ENCODE data around the gene SETBP1. TPM values are rescaled to one million over a fixed set of nuclear protein-coding genes. Genes with fewer than 3 reads are reported as not detected.

Gene SETBP1
- total and polyA plus RNA-seq, 2 of the 4 experiments (the other 2 are of a cell fraction), result 0.19 to 0.36 TPM

GRCh38 chr18:45061359-45061758, 380.7 kb downstream of the SETBP1 start:
- H3K36me3 ChIP-seq (ENCODE audit: control insufficient read depth, insufficient read depth, low read length), result no peaks in the 10 kb centered on the region
- in situ Hi-C loops (cut with MboI; ENCODE audit: low sequenced_read_pairs) (no loop called here), dilution Hi-C loops (cut with HindIII; ENCODE audit: low sequenced_read_pairs, unreplicated experiment) (no loop called here), intact Hi-C loops (cut with micrococcal nuclease) (no loop called here)
- TF ChIP-seq SMC3 (IDR thresholded peaks at IDR 0.05; ENCODE audit: low read depth, low read length) (no peak), CEBPB (IDR thresholded peaks at IDR 0.05; ENCODE audit: low read depth, low read length) (no peak), FOS (IDR thresholded peaks at IDR 0.05; ENCODE audit: low read depth, low read length) (no peak), RAD21 (IDR thresholded peaks at IDR 0.05; ENCODE audit: low read length) (no peak), CTCF (conservative IDR thresholded peaks at IDR 0.05; ENCODE audit: low read depth, low read length) (no peak), MAFK (IDR thresholded peaks at IDR 0.05; ENCODE audit: low read depth, low read length) (no peak), BHLHE40 (IDR thresholded peaks at IDR 0.05; ENCODE audit: low read depth, low read length) (no peak), CHD1 (IDR thresholded peaks at IDR 0.05; ENCODE audit: low read depth, low read length) (no peak), MAZ (IDR thresholded peaks at IDR 0.05; ENCODE audit: borderline replicate concordance, low read depth, low read length) (no peak), MXI1 (IDR thresholded peaks at IDR 0.05; ENCODE audit: borderline replicate concordance, low read depth, low read length) (no peak), RFX5 (IDR thresholded peaks at IDR 0.05; ENCODE audit: low read depth, low read length) (no peak), NFE2L2 (IDR thresholded peaks at IDR 0.05; ENCODE audit: low read depth, low read length) (no peak), POLR2A (IDR thresholded peaks at IDR 0.05; ENCODE audit: low read depth, low read length) (no peak), RCOR1 (IDR thresholded peaks at IDR 0.05; ENCODE audit: insufficient replicate concordance, low read length) (no peak)
- TF ChIP-seq, protein P1, sequence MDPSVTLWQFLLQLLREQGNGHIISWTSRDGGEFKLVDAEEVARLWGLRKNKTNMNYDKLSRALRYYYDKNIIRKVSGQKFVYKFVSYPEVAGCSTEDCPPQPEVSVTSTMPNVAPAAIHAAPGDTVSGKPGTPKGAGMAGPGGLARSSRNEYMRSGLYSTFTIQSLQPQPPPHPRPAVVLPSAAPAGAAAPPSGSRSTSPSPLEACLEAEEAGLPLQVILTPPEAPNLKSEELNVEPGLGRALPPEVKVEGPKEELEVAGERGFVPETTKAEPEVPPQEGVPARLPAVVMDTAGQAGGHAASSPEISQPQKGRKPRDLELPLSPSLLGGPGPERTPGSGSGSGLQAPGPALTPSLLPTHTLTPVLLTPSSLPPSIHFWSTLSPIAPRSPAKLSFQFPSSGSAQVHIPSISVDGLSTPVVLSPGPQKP (IDR thresholded peaks at IDR 0.05; ENCODE audit: borderline replicate concordance, low read depth, low read length), result no peak
- TF ChIP-seq, protein P2, sequence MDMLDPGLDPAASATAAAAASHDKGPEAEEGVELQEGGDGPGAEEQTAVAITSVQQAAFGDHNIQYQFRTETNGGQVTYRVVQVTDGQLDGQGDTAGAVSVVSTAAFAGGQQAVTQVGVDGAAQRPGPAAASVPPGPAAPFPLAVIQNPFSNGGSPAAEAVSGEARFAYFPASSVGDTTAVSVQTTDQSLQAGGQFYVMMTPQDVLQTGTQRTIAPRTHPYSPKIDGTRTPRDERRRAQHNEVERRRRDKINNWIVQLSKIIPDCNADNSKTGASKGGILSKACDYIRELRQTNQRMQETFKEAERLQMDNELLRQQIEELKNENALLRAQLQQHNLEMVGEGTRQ (IDR thresholded peaks at IDR 0.05; ENCODE audit: low read depth, low read length), result no peak
- POLR2A ChIA-PET (ENCODE audit: unreplicated experiment), result no interaction called here
- H2BK20ac ChIP-seq (ENCODE audit: low read depth, low read length), result no peak overlapping the region
- H3K27me3 ChIP-seq (ENCODE audit: control insufficient read depth, insufficient read depth, low read length), result no peaks in the 10 kb centered on the region
- no peak overlapping the region for H3K9ac ChIP-seq (ENCODE audit: low read depth, low read length)
- H3K9me3 ChIP-seq (ENCODE audit: control insufficient read depth, insufficient read depth, low read length), result no peaks in the 10 kb centered on the region
- H3K4me3 ChIP-seq (ENCODE audit: insufficient read depth, low read depth, low read length), result no peak overlapping the region
- no peak for DNase-seq
- H3K9me1 ChIP-seq (ENCODE audit: insufficient read depth, low read length), result no peaks in the 10 kb centered on the region
- H2AK5ac ChIP-seq (ENCODE audit: low read depth, low read length), result no peak overlapping the region
- CTCF ChIA-PET, result no interaction called here
- no peak overlapping the region for H3K18ac ChIP-seq (ENCODE audit: low read depth, low read length)
- no CpG with 5 or more reads among the region's 2 CpGs for WGBS, 2 experiments (ENCODE audit: extremely low coverage in 2 of 2, insufficient read length in 1 of 2)
- no peak overlapping the region for H3K56ac ChIP-seq (ENCODE audit: extremely low read depth, insufficient read depth, low read length)
- no peak overlapping the region for H3K4me2 ChIP-seq (ENCODE audit: low read depth, low read length)
- H3K14ac ChIP-seq (replicated peaks; ENCODE audit: low read depth, low read length), result no peak overlapping the region
- H3K27ac ChIP-seq (ENCODE audit: insufficient read depth, low read length), result no peak overlapping the region
- H4K20me1 ChIP-seq (ENCODE audit: insufficient read depth, low read length), result no peaks in the 10 kb centered on the region
- no peak overlapping the region for H4K5ac ChIP-seq (ENCODE audit: low read depth, low read length)
- no peak overlapping the region for H3K4ac ChIP-seq (ENCODE audit: low read depth, low read length)
- no peak overlapping the region for H2BK120ac ChIP-seq (ENCODE audit: low read depth, low read length)
- no peak overlapping the region for H2AFZ ChIP-seq (replicated peaks; ENCODE audit: low read length, poor library complexity)
- H2BK5ac ChIP-seq (ENCODE audit: low read depth, low read length, poor library complexity, severe bottlenecking), result no peak overlapping the region
- ATAC-seq (ENCODE audit: low read depth), result no peak
- no peak overlapping the region for H4K91ac ChIP-seq (ENCODE audit: insufficient read depth, low read depth, low read length)
- H3K23ac ChIP-seq (ENCODE audit: low read depth, low read length), result no peak overlapping the region
- H2AK9ac ChIP-seq (replicated peaks; ENCODE audit: low read depth, low read length, poor library complexity), result no peak overlapping the region
- no peaks in the 10 kb centered on the region for H3K79me1 ChIP-seq (ENCODE audit: low read depth in 1 of 2, low read length in 2 of 2)
- no peak overlapping the region for H2BK15ac ChIP-seq (ENCODE audit: low read depth, low read length)
- no peak overlapping the region for H4K8ac ChIP-seq (ENCODE audit: low read depth in 2 of 2, low read length in 2 of 2)
- H3K4me1 ChIP-seq (ENCODE audit: control insufficient read depth, insufficient read depth, low read length), result peaks cover 10% of the 10 kb centered on the region; the same call in 1 of the 2 replicates
- no TSS peak for BruUV-seq (replicated peaks)

All from IMR-90 (cell line).